ENCODE measurements around the gene SH2B2. TPM values are rescaled to one million over a fixed set of nuclear protein-coding genes. Genes with fewer than 3 reads are reported as not detected.
"Not testable (repeated sequence)": the region's sequence is repeated elsewhere in the genome, so short reads cannot be mapped to it uniquely, and the experiment has no call there.

SH2B2 gene
- total and polyA plus RNA-seq, 11 donors = 0.50 to 5.7 (median 2.2) TPM

- Histone ChIP-seq H3K4me3 (no peak overlapping the region), H3K9me3 (no peaks in the 10 kb centered on the region), H3K4me1 (peaks cover 0 to 6% (median 0%) of the 10 kb centered on the region in 12 donors), H3K36me3 (no peaks in the 10 kb centered on the region), H3K27ac (no peak overlapping the region), H3K27me3 (peaks cover 0 to 7% (median 2%) of the 10 kb centered on the region in 9 donors)
- no peak for TF ChIP-seq POLR2A (IDR thresholded peaks at IDR 0.05)
- no peak for TF ChIP-seq CTCF (IDR thresholded peaks at IDR 0.05)
- ATAC-seq (no peak), DNase-seq (no peak)
- intact Hi-C loops (cut with DNase I) = no loop called here
- 90 to 93% (median 92%) methylated on average over 11 of the region's 11 CpGs for WGBS, 4 donors
These were observed 39.7 kb downstream of the SH2B2 start for GRCh38 chr7:102326157-102326889.

GRCh38 chr7:102327183-102327582 lies 40.5 kb downstream of the SH2B2 start:
- DNase-seq; ATAC-seq; H3K9me3 ChIP-seq; H3K4me3 ChIP-seq; H3K4me1 ChIP-seq; H3K27ac ChIP-seq; intact Hi-C loops (cut with DNase I); H3K36me3 ChIP-seq: not testable (repeated sequence)
- 75 to 83% (median 79%) methylated on average over 6 of the region's 6 CpGs for WGBS, 4 donors
- H3K27me3 ChIP-seq = peaks cover 0 to 14% (median 0%) of the 10 kb centered on the region in 9 donors

- WGBS, 4 donors = 64 to 69% (median 68%) methylated on average over 4 to 5 of the region's 5 CpGs
- DNase-seq = not testable (repeated sequence)
These were observed 42.2 kb downstream of the SH2B2 start for GRCh38 chr7:102328863-102329262.

GRCh38 chr7:102329366-102329765 lies 42.7 kb downstream of the SH2B2 start:
- DNase-seq; ATAC-seq; H3K36me3 ChIP-seq; intact Hi-C loops (cut with DNase I); H3K4me1 ChIP-seq; H3K9me3 ChIP-seq; H3K27ac ChIP-seq; H3K4me3 ChIP-seq: not testable (repeated sequence)
- 65 to 74% (median 72%) methylated on average over 6 to 9 of the region's 9 CpGs for WGBS, 4 donors
- peaks cover 0 to 24% (median 3%) of the 10 kb centered on the region in 9 donors for H3K27me3 ChIP-seq

More at GRCh38 chr7:102328863-102329262, 42.2 kb downstream of the SH2B2 start:
- H3K9me3 ChIP-seq; ATAC-seq; H3K27ac ChIP-seq; H3K4me1 ChIP-seq; H3K4me3 ChIP-seq; intact Hi-C loops (cut with DNase I); H3K36me3 ChIP-seq: not testable (repeated sequence)
- H3K27me3 ChIP-seq = peaks cover 0 to 24% (median 3%) of the 10 kb centered on the region in 9 donors

GRCh38 chr7:102330666-102331460 lies 44.2 kb downstream of the SH2B2 start:
- peaks cover 0 to 24% (median 0%) of the 10 kb centered on the region in 9 donors for H3K27me3 ChIP-seq
- ATAC-seq; H3K4me1 ChIP-seq; H3K36me3 ChIP-seq; H3K9me3 ChIP-seq; H3K27ac ChIP-seq; intact Hi-C loops (cut with DNase I); H3K4me3 ChIP-seq; DNase-seq: not testable (repeated sequence)
- 88 to 94% (median 91%) methylated on average over 8 of the region's 8 CpGs for WGBS, 4 donors

GRCh38 chr7:102335574-102335973 lies 48.9 kb downstream of the SH2B2 start:
- DNase-seq; H3K27ac ChIP-seq; ATAC-seq; H3K4me1 ChIP-seq; H3K9me3 ChIP-seq; H3K36me3 ChIP-seq; H3K4me3 ChIP-seq; intact Hi-C loops (cut with DNase I): not testable (repeated sequence)
- 86 to 90% (median 87%) methylated on average over 7 of the region's 7 CpGs for WGBS, 4 donors
- H3K27me3 ChIP-seq = peaks cover 0 to 16% (median 0%) of the 10 kb centered on the region in 9 donors

- DNase-seq; H3K4me1 ChIP-seq; H3K9me3 ChIP-seq; H3K27ac ChIP-seq; H3K4me3 ChIP-seq; intact Hi-C loops (cut with DNase I); H3K36me3 ChIP-seq; ATAC-seq: not testable (repeated sequence)
- H3K27me3 ChIP-seq = peaks cover 0 to 11% (median 0%) of the 10 kb centered on the region in 9 donors
- 75 to 94% (median 88%) methylated on average over 2 to 8 of the region's 8 CpGs for WGBS, 4 donors
These were observed 50.3 kb downstream of the SH2B2 start for GRCh38 chr7:102337002-102337401.

GRCh38 chr7:102337420-102337819 lies 50.8 kb downstream of the SH2B2 start:
- H3K4me1 ChIP-seq; H3K4me3 ChIP-seq; H3K9me3 ChIP-seq; H3K27me3 ChIP-seq; DNase-seq; H3K27ac ChIP-seq; ATAC-seq; H3K36me3 ChIP-seq; intact Hi-C loops (cut with DNase I): not testable (repeated sequence)
- WGBS, 4 donors = 78 to 90% (median 86%) methylated on average over 4 of the region's 4 CpGs

- H3K9me3 ChIP-seq; intact Hi-C loops (cut with DNase I); H3K27ac ChIP-seq; DNase-seq; H3K4me1 ChIP-seq; ATAC-seq; H3K4me3 ChIP-seq; H3K36me3 ChIP-seq; H3K27me3 ChIP-seq: not testable (repeated sequence)
- WGBS, 4 donors = 77 to 89% (median 85%) methylated on average over 4 to 5 of the region's 7 CpGs
These were observed 54.1 kb downstream of the SH2B2 start for GRCh38 chr7:102340599-102341368.

Data from heart left ventricle (tissue), 16 donors.